CD4-positive, alpha-beta T cell (primary cell): ENCODE measurements around the gene SIRPD. TPM values are rescaled to one million over a fixed set of nuclear protein-coding genes. Genes with fewer than 3 reads are reported as not detected.
A peak's percentile ranks its signal among the peaks of the same experiment; 100 is the strongest.

ENCODE experiments used
- ATAC-seq: fragments of 200-7000 bp; cut with Tn5 transposase; one replicate; pipeline ENCODE4 v1.10.0; 2022; ENCODE audit warnings: mild to moderate bottlenecking; ENCODE audit not compliant: poor library complexity
- CTCF ChIA-PET: fragments of 350-600 bp; sonication (Branson Sonifier 250); formaldehyde crosslinking; loops from one replicate; lab custom pipeline; 2021; ENCODE audit warnings: antibody characterized with exemption, inconsistent platforms; lab: Charles Lee
- POLR2A ChIA-PET: fragments of 350-600 bp; sonication (Branson Sonifier 250); formaldehyde crosslinking; loops from one replicate; lab custom pipeline; 2021; ENCODE audit warnings: antibody characterized with exemption, inconsistent platforms; lab: Charles Lee
- DNase-seq, 14 experiments: peaks; one replicate each; pipeline ENCODE4 v3.0.0-alpha.2; 2013 to 2020; ENCODE audit warnings: mixed read lengths in 2 of 14
- H3K27ac ChIP-seq, 2 donors: one replicate each; pipeline versions ENCODE4 v1.5.1 to v1.7.0; 2013; ENCODE audit warnings: low read length in 2 of 2, low read depth in 1 of 2, mild to moderate bottlenecking in 1 of 2
- H3K27me3 ChIP-seq, 2 experiments: 1 replicate in 1 of 2; 2 replicates in 1 of 2; pipeline versions ENCODE4 v1.6.1 to v1.7.0; 2013; ENCODE audit warnings: low read length in 2 of 2, control low read depth in 1 of 2, mild to moderate bottlenecking in 1 of 2, moderate library complexity in 1 of 2; ENCODE audit not compliant: insufficient read depth in 2 of 2, control insufficient read depth in 1 of 2
- H3K36me3 ChIP-seq: one replicate; pipeline ENCODE4 v1.6.1; 2013; ENCODE audit warnings: low read length, control low read depth; ENCODE audit not compliant: insufficient read depth
- H3K4me1 ChIP-seq: one replicate; pipeline ENCODE4 v1.6.1; 2013; ENCODE audit warnings: low read length, control low read depth; ENCODE audit not compliant: insufficient read depth
- H3K4me3 ChIP-seq: one replicate; pipeline ENCODE4 v1.5.1; 2013; ENCODE audit warnings: mild to moderate bottlenecking, low read length, moderate library complexity
- H3K9me3 ChIP-seq, 2 experiments: 1 replicate in 1 of 2; 2 replicates in 1 of 2; pipeline versions ENCODE4 v1.6.1 to v1.7.0; 2013; ENCODE audit warnings: low read length in 2 of 2, mild to moderate bottlenecking in 2 of 2, control low read depth in 1 of 2, moderate library complexity in 1 of 2; ENCODE audit not compliant: control insufficient read depth in 1 of 2, insufficient read depth in 1 of 2
- H3K27ac Mint-ChIP-seq: one replicate; pipeline ENCODE4 v1.8.0; 2020; ENCODE audit warnings: mixed read lengths
- H3K27me3 Mint-ChIP-seq: one replicate; pipeline ENCODE4 v1.8.0; 2021; ENCODE audit warnings: mixed read lengths
- H3K36me3 Mint-ChIP-seq: one replicate; pipeline ENCODE4 v1.8.0; 2021; ENCODE audit warnings: low read depth, mixed read lengths
- H3K4me1 Mint-ChIP-seq: one replicate; pipeline ENCODE4 v1.8.0; 2021; ENCODE audit warnings: low read depth, mixed read lengths
- H3K4me3 Mint-ChIP-seq: one replicate; pipeline ENCODE4 v1.8.0; 2020; ENCODE audit warnings: mild to moderate bottlenecking, mixed read lengths
- H3K9me3 Mint-ChIP-seq: one replicate; pipeline ENCODE4 v1.8.0; 2020; ENCODE audit warnings: mixed read lengths
- intact Hi-C, 2 experiments: fragments of 100-400 bp; cut with DNase I in 1 of 2; cut with micrococcal nuclease in 1 of 2; formaldehyde crosslinking; loops; one replicate each; pipeline versions ENCODE4 v1.15.1 to v1.9.0; 2023 to 2025; cut with DNase I, micrococcal nuclease
- total RNA-seq, 174 experiments: library from RNA in 2 of 174; stranded (reverse) in 2 of 174; gene quantifications; one replicate each; pipeline ENCODE4 v1.2.3 and lab custom pipeline; 2021 to 2026
- TF ChIP-seq, protein P1 (sequence below): fragments of 200-600 bp; IDR thresholded peaks from one replicate; pipeline ENCODE4 v1.8.0; 2022; ENCODE audit warnings: antibody characterized with exemption, mild to moderate bottlenecking

Gene SIRPD
- total RNA-seq, 2 experiments from 2014 or later, result 0.28 to 0.55 TPM

DNA sequence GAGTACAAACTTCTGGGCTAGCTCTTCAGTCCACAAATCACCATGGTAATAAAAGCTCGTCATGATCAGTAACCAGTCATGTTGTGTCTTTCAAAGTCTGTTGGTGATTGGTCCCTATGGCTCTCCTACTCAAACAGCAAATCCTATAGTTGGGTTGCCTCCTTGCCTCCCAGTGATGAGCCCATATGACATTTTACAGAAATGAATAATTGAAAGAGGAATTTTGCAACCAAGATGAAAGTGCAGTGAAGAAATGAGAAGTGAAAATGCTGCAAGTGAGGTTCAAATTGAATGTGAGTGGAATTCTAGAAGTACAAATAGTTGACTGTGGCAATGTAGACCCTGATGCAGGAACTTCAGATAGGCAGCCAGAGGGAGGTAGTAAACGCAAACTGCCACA is 5.1 kb upstream of the SIRPD start:
- intact Hi-C loops, result no loop called here
- Histone ChIP-seq H3K4me1 (no peaks in the 10 kb centered on the region), H3K4me3 (no peak overlapping the region), H3K36me3 (peaks cover 6% of the 10 kb centered on the region), H3K9me3 (no peaks in the 10 kb centered on the region), H3K27me3 (peaks cover 0 to 2% of the 10 kb centered on the region in 2 experiments), H3K27ac (no peak overlapping the region)
- Mint-ChIP-seq H3K9me3 (no peaks in the 10 kb centered on the region), H3K27ac (no peak overlapping the region), H3K4me1 (peaks cover 5% of the 10 kb centered on the region), H3K4me3 (no peak overlapping the region), H3K27me3 (no peaks in the 10 kb centered on the region), H3K36me3 (peaks cover 37% of the 10 kb centered on the region)
- ChIA-PET POLR2A (no interaction called here), CTCF (interaction anchor here (1.1 kb wide), 1 partner anchor 65 kb away, joined by 3 read pairs; no protein-coding TSS in a partner anchor)
- TF ChIP-seq, protein P1, sequence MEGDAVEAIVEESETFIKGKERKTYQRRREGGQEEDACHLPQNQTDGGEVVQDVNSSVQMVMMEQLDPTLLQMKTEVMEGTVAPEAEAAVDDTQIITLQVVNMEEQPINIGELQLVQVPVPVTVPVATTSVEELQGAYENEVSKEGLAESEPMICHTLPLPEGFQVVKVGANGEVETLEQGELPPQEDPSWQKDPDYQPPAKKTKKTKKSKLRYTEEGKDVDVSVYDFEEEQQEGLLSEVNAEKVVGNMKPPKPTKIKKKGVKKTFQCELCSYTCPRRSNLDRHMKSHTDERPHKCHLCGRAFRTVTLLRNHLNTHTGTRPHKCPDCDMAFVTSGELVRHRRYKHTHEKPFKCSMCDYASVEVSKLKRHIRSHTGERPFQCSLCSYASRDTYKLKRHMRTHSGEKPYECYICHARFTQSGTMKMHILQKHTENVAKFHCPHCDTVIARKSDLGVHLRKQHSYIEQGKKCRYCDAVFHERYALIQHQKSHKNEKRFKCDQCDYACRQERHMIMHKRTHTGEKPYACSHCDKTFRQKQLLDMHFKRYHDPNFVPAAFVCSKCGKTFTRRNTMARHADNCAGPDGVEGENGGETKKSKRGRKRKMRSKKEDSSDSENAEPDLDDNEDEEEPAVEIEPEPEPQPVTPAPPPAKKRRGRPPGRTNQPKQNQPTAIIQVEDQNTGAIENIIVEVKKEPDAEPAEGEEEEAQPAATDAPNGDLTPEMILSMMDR, result no peak
- ATAC-seq (no peak), DNase-seq (peak in 2 of 14 experiments; percentile 9 to 17)

DNA sequence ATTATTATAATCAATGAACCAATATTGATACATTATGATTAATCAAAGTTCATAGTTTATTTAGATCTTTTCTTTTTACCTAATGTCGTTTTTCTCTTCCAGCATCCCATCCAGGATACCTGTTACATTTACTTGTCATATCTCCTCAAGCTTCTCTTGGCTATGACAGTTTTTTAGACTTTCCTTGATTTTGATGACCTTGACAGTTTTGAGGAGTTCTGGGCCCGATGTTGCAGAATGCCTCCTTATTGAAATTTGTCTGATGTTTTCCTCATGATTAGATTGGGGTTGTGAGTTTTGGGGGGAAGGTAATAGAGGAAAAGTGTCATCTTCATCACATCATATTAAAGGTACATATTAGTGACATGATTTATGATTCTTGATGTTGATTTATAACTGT is 3.8 kb upstream of the SIRPD start:
- ChIA-PET POLR2A (no interaction called here), CTCF (no interaction called here)
- TF ChIP-seq, protein P1, result no peak

DNA sequence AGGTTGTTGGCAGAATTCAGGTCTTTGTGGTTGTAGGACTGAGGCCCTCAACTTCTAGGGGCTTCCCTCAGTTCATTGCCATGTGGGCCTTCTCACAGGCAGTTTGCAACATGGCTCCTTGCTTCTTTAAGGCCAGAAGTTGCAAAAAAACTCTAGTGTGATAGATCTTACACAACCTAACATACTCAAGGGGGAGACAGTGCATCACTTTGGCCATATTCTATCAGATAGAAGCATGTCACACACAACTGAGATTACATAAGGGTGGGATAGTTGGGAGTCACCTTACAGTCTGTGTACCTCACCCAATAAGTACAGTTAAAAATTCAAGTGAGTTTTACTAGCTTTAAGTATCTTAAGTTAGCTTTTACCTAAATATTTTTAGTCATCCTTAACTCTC is 1.6 kb downstream of the SIRPD start:
- no peak overlapping the region for H3K4me3 Mint-ChIP-seq
- Histone ChIP-seq H3K27ac (no peak overlapping the region), H3K9me3 (peaks cover 0 to 3% of the 10 kb centered on the region in 2 experiments), H3K4me1 (no peaks in the 10 kb centered on the region), H3K4me3 (no peak overlapping the region), H3K36me3 (no peaks in the 10 kb centered on the region), H3K27me3 (no peaks in the 10 kb centered on the region)
- H3K27ac Mint-ChIP-seq, result no peak overlapping the region
- ChIA-PET POLR2A (interaction anchor here (1.0 to 1.8 kb wide), 3 partner anchors 178 to 221 kb away, joined by 4 to 5 read pairs (median 5); no protein-coding TSS in a partner anchor), CTCF (interaction anchor here (0.9 to 2.0 kb wide), 3 partner anchors 9 to 221 kb away, joined by 3 to 14 read pairs (median 13); no protein-coding TSS in a partner anchor)
- no peaks in the 10 kb centered on the region for H3K36me3 Mint-ChIP-seq
- peak; percentile 58 for ATAC-seq
- no peaks in the 10 kb centered on the region for H3K27me3 Mint-ChIP-seq
- H3K9me3 Mint-ChIP-seq, result peaks cover 3% of the 10 kb centered on the region
- TF ChIP-seq, protein P1, result peak; percentile 48
- DNase-seq, result peak in 4 of 14 experiments; percentile 12 to 62 (median 48)
- intact Hi-C loops, result loop anchor here (1.0 to 5.0 kb wide), 4 partner anchors 76 to 221 kb away; no protein-coding TSS in a partner anchor
- peaks cover 8% of the 10 kb centered on the region for H3K4me1 Mint-ChIP-seq

More for the DNA sequence above, 3.8 kb upstream of the SIRPD start:
- Mint-ChIP-seq H3K27me3 (no peaks in the 10 kb centered on the region), H3K9me3 (no peaks in the 10 kb centered on the region), H3K36me3 (peaks cover 34% of the 10 kb centered on the region), H3K4me3 (no peak overlapping the region), H3K4me1 (peaks cover 8% of the 10 kb centered on the region), H3K27ac (no peak overlapping the region)
- Histone ChIP-seq H3K4me3 (no peak overlapping the region), H3K9me3 (no peaks in the 10 kb centered on the region), H3K4me1 (no peaks in the 10 kb centered on the region), H3K36me3 (peaks cover 6% of the 10 kb centered on the region), H3K27me3 (peaks cover 0 to 2% of the 10 kb centered on the region in 2 experiments), H3K27ac (no peak overlapping the region)
- DNase-seq (no peak), ATAC-seq (no peak)
- intact Hi-C loops, result no loop called here
